HUES6 (cell line): Measurements from ENCODE around the gene NOP53.
"Not testable (repeated sequence)": the region's sequence is repeated elsewhere in the genome, so short reads cannot be mapped to it uniquely, and the experiment has no call there.

Experiments
- H3K27ac ChIP-seq: 2 replicates; pipeline ENCODE4 v1.7.0; 2013; ENCODE audit warnings: low read depth, mild to moderate bottlenecking, low read length, inconsistent platforms
- H3K27me3 ChIP-seq: 2 replicates; pipeline ENCODE4 v1.6.1; 2013; ENCODE audit warnings: low read length; ENCODE audit not compliant: control insufficient read depth, insufficient read depth
- H3K36me3 ChIP-seq: 2 replicates; pipeline ENCODE4 v1.6.1; 2013; ENCODE audit warnings: low read length; ENCODE audit not compliant: control insufficient read depth, insufficient read depth
- H3K4me1 ChIP-seq: 2 replicates; pipeline ENCODE4 v1.6.1; 2013; ENCODE audit warnings: low read length; ENCODE audit not compliant: control insufficient read depth, insufficient read depth
- H3K4me3 ChIP-seq: 2 replicates; pipeline ENCODE4 v1.5.1; 2013; ENCODE audit warnings: low read depth, low read length
- H3K9ac ChIP-seq: one replicate; pipeline ENCODE4 v1.6.1; 2013; ENCODE audit warnings: mild to moderate bottlenecking, low read length
- H3K9me3 ChIP-seq: 2 replicates; pipeline ENCODE4 v1.6.1; 2013; ENCODE audit warnings: low read depth, low read length; ENCODE audit not compliant: control insufficient read depth, insufficient read depth

Gene NOP53

DNA sequence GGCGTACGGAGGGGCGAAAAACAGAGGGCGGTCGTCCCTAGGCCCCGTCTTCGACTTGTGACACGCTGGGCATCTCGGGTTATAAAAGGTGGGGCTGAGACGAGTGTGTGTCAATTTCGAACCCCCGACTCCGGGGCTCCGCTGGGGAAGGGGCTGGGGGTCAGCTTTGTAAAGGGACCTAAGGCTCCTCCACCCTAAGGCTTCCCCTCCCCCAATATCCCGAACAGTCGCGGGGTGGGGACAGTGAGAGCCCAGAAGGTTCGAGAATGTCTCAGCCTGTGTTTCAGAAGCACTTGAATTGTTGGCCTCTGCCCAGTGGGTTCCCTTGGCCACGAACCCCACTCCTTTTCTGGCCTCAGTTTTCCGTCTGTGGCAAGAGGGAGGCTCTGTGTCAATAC, 33.6 kb downstream of the NOP53 start:
- Histone ChIP-seq H3K9me3 (no peaks in the 10 kb centered on the region), H3K4me3 (peak overlapping the region; percentile 86), H3K27me3 (no peaks in the 10 kb centered on the region), H3K27ac (peak overlapping the region; percentile 100), H3K9ac (peak overlapping the region; percentile 99), H3K4me1 (peaks cover 16% of the 10 kb centered on the region), H3K36me3 (peaks cover 35% of the 10 kb centered on the region)

DNA sequence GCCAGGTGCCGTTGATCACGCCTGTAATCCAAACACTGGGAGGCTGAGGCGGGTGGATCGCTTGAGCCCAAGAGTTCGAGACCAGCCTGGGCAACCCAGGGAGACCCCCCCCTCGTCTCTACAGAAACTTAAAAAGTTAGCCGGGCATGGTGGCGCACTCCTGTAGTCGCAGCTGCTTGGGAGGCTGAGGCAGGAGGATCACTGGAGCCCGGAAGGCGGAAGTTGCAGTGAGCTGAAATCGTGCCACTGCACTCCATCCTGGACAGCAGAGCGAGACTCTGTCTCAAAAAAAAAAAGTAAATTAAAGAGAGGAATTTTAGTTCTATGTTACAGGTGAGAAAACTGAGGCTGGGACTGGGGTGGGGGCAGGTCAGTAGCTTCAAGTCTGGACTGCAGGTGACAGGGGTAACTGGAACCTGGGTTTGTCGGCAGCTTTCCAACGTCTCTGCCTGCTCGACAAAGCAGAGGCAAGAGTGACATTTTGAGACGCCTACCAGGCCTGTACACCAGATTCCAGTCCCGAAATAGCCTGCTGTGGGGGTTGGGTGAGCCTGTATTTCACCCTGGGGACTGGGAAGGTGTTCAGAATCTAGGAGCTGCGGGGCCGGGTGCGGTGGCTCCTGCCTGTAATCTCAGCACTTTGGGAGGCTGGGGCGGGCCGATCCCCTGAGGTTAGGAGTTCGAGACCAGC, 34.3 kb downstream of the NOP53 start:
- peak overlapping the region; percentile 21; the same call in 1 of the 2 replicates for H3K27ac ChIP-seq
- H3K4me1 ChIP-seq: peaks cover 15% of the 10 kb centered on the region
- no peaks in the 10 kb centered on the region for H3K27me3 ChIP-seq
- H3K36me3 ChIP-seq: peaks cover 42% of the 10 kb centered on the region
- H3K4me3 ChIP-seq: peak overlapping the region; percentile 86
- H3K9ac ChIP-seq: peak overlapping the region; percentile 99
- H3K9me3 ChIP-seq: no peaks in the 10 kb centered on the region

DNA sequence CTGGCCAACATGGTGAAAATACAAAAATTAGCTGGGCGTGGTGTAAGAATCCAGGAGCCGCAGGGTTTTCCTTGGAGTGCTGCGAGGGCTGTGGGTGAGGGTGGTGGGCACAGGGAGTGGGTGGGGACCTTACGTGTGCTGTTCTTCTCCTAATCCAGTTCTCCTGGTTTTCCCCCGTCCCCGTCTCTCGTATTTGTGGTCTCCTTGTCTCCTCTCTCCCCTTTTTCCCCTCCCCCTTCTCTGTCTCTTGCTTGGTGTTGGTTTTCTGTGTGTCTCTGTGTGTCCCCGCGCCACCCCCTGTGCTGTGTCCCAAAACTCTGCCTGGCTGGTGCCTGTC, 34.8 kb downstream of the NOP53 start:
- Histone ChIP-seq H3K9me3 (no peaks in the 10 kb centered on the region), H3K27me3 (no peaks in the 10 kb centered on the region), H3K27ac (peak overlapping the region; percentile 21; the same call in 1 of the 2 replicates), H3K36me3 (peaks cover 45% of the 10 kb centered on the region), H3K4me1 (peaks cover 15% of the 10 kb centered on the region), H3K4me3 (peak overlapping the region; percentile 86), H3K9ac (peak overlapping the region; percentile 99)

DNA sequence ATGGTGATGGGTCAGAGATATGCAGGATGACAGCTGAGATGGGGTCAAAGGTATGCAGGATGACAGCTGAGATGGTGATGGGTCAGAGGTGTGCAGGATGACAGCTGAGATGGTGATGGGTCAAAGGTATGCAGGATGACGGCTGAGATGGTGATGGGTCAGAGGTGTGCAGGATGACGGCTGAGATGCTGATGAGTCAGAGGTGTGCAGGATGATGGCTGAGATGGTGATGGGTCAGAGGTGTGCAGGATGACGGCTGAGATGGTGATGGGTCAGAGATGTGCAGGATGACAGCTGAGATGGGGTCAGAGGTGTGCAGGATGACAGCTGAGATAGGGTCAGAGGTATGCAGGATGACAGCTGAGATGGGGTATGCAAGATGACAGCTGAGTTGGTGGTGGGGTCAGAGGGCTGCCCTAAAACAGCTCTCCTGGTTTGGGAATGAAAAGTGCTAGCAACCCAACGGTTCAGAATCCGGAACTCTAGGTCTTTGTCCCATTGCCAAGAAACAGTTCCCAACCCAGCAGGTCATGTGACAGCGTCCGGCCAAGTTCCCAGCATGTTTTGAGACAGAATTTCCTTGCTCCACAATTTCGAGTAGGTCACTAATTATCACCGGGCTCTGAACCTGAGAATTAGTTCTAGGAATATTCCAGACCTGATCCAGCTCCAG, 36.4 kb downstream of the NOP53 start:
- Histone ChIP-seq H3K27me3 (no peaks in the 10 kb centered on the region), H3K9me3 (no peaks in the 10 kb centered on the region), H3K4me1 (peaks cover 10% of the 10 kb centered on the region), H3K36me3 (peaks cover 54% of the 10 kb centered on the region), H3K27ac (no peak overlapping the region), H3K9ac (no peak overlapping the region), H3K4me3 (no peak overlapping the region)

DNA sequence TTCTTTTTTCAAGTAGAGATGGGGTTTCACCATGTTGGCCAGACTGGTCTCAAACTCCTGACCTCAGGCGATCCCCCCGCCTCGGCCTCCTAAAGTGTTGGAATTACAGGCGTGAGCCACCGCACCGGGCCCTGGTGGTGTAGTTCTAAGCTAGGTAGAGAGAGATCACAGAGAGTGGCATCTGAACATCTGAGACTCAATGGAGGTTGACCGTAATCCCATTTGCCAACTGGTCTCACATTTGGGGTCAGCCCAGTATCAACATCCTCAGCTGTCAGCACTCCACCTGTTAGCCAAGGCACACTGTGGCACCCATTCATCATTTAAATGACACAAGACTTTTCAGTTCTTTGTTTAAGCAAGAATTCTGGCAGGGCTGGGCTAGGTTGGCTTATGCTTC, 41.2 kb downstream of the NOP53 start:
- H3K9me3 ChIP-seq: no peaks in the 10 kb centered on the region
- H3K9ac ChIP-seq: no peak overlapping the region
- no peak overlapping the region for H3K27ac ChIP-seq
- H3K36me3 ChIP-seq: peaks cover 39% of the 10 kb centered on the region
- no peaks in the 10 kb centered on the region for H3K27me3 ChIP-seq
- H3K4me3 ChIP-seq: no peak overlapping the region
- no peaks in the 10 kb centered on the region for H3K4me1 ChIP-seq

DNA sequence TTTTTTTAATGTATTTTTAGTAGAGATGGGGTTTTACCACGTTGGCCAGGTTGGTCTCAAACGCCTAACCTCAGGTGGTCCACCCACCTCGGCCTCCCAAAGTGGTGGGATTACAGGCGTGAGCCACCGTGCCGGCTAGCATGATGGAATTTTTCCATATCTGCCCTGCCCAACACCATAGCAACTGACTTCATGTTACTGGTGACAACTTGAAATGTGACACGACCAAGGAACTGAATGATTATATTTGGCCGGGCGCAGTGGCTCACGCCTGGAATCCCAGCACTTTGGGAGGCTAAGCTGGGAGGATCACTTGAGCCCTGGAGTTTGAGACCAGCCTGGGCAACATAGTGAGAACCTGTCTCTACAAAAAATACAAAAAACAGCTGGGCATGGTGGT, 42.0 kb downstream of the NOP53 start:
- not testable (repeated sequence) for H3K9me3 ChIP-seq, H3K4me3 ChIP-seq, H3K9ac ChIP-seq, H3K27me3 ChIP-seq, H3K27ac ChIP-seq, H3K4me1 ChIP-seq
- peaks cover 32% of the 10 kb centered on the region for H3K36me3 ChIP-seq

DNA sequence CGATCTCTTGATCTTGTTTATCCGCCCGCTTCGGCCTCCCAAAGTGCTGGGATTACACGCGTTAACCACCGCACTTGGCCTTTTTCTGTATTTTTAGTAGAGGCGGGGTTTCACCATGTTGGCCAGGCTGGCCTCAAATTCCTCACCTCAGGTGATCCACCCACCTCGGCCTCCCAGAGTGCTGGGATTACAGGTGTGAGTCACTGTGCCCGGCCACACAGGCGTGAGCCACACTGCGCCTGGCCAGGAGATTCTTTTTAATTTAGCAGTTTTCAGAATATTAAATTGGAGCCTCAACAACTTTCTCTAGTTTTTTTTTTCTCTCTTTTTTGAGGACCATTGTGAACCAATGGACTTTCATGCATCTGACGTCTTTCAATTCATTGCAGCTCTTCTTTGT, 44.5 kb downstream of the NOP53 start:
- H3K4me1 ChIP-seq, H3K27me3 ChIP-seq, H3K9me3 ChIP-seq: not testable (repeated sequence)
- H3K4me3 ChIP-seq: peak overlapping the region; percentile 6; the same call in 1 of the 2 replicates
- H3K9ac ChIP-seq: peak overlapping the region; percentile 11
- peaks cover 10% of the 10 kb centered on the region for H3K36me3 ChIP-seq
- H3K27ac ChIP-seq: peak overlapping the region; percentile 41; the same call in 1 of the 2 replicates

DNA sequence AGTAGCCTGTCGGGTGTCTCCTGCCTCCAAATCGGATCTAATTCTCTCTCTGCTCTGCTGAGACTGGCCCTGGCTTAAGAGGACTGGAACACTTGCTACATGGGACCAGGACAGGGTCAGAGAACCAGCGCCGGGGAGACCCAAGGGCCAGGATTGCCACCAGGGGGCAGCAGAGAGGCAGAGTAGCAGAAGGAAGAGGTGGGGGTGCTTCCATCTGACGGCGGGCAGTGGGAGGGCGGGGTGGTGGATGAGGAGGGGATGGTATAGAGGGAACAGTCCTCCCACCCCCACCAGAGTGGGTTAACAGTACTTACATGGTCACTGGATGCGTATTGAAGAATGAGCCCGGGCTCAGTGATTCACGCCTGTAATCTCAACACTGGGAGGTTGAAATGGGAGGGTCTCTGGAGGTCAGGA, 45.1 kb downstream of the NOP53 start:
- Histone ChIP-seq H3K4me1 (no peaks in the 10 kb centered on the region), H3K36me3 (peaks cover 7% of the 10 kb centered on the region), H3K9ac (peak overlapping the region; percentile 11), H3K27ac (peak overlapping the region; percentile 41; the same call in 1 of the 2 replicates), H3K27me3 (no peaks in the 10 kb centered on the region), H3K4me3 (peak overlapping the region; percentile 6; the same call in 1 of the 2 replicates), H3K9me3 (peaks cover 7% of the 10 kb centered on the region)

DNA sequence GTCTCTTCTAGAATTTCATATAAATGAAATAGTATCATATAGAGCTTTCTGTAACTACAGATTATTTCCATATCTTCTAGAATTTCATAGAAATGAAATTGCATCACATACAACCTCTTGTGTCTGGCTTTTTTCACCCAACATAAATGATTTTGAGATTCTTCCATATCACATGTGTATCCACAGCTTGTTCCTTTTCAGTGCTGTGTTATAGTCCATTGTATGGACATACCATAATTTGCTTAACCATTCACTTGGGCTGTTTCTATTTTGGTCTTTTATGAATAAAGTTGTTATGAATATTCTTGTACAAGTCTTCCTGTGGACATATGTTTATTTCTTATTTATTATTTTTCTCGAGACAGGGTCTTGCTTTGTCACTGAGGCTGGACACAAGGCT, 47.3 kb downstream of the NOP53 start:
- H3K4me1 ChIP-seq: no peaks in the 10 kb centered on the region
- H3K9ac ChIP-seq: no peak overlapping the region
- H3K4me3 ChIP-seq: no peak overlapping the region
- peaks cover 7% of the 10 kb centered on the region for H3K9me3 ChIP-seq
- H3K27ac ChIP-seq: no peak overlapping the region
- no peaks in the 10 kb centered on the region for H3K27me3 ChIP-seq
- no peaks in the 10 kb centered on the region for H3K36me3 ChIP-seq

DNA sequence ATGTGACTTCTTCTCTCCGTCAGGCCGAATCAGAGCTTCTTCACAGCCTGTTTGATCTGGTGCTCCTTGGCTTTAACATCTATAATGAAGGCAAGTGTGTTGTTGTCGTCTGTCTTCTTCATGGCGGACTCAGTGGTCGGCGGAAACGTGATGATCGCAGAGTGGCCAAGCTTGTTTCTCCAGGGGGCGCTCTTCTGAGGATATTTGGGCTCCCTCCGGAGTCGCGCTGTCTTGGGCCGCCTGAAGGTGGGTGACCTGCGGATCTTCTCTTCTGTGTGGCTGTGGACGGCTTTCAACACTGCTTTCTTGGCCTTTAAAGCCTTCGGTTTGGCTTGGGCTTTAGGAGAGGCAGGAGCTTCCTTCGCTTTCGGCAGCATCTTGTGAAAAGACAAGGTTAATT, 49.2 kb downstream of the NOP53 start:
- Histone ChIP-seq H3K9me3 (peaks cover 7% of the 10 kb centered on the region), H3K4me3 (no peak overlapping the region), H3K36me3 (no peaks in the 10 kb centered on the region), H3K9ac (no peak overlapping the region), H3K27ac (no peak overlapping the region), H3K27me3 (no peaks in the 10 kb centered on the region), H3K4me1 (no peaks in the 10 kb centered on the region)

DNA sequence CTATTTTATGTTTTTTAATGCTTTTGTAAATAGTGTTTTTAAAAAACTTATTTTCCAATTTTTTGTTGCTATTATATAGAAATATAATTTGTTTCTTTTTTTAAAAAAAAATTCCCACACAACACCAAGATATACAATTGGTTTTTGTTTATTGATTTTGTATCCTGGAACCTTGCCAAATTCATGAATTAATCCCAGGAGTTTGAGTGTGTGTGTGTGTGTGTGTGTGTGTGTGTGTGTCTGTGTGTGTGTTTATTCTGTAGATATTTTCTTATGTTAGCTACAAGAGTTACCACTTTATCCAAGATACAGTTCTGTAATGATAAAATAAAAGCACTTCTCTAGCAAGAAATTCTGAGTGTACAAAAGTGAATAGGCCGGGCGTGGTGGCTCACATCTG, 51.4 kb downstream of the NOP53 start:
- no peak overlapping the region for H3K4me3 ChIP-seq
- H3K4me1 ChIP-seq: no peaks in the 10 kb centered on the region
- H3K27ac ChIP-seq: no peak overlapping the region
- H3K9ac ChIP-seq: no peak overlapping the region
- no peaks in the 10 kb centered on the region for H3K36me3 ChIP-seq
- H3K9me3 ChIP-seq: peaks cover 10% of the 10 kb centered on the region
- H3K27me3 ChIP-seq: no peaks in the 10 kb centered on the region
